ENCODE measurements around the gene NHERF1. TPM values are rescaled to one million over a fixed set of nuclear protein-coding genes. Genes with fewer than 3 reads are reported as not detected.

NHERF1 gene
- total and polyA plus RNA-seq, 2 of the 8 experiments (the other 6 are each of a cell fraction or from before 2014, with no cell fraction given), result 92.9 to 99.2 TPM

- TF ChIP-seq SAP30 (IDR thresholded peaks at IDR 0.05; ENCODE audit: insufficient read depth, insufficient replicate concordance, low read length), result no peak
- TF ChIP-seq JUND (IDR thresholded peaks at IDR 0.05; ENCODE audit: low read length), result no peak
- TF ChIP-seq MAX (IDR thresholded peaks at IDR 0.05), result no peak
- TF ChIP-seq CHD2 (IDR thresholded peaks at IDR 0.05; ENCODE audit: low read length), result no peak
- no peak for TF ChIP-seq SP4 (IDR thresholded peaks at IDR 0.05; ENCODE audit: low read length)
- no peak for TF ChIP-seq MAFK (IDR thresholded peaks at IDR 0.05; ENCODE audit: low read depth, low read length)
- no peak for TF ChIP-seq PHF8 (conservative IDR thresholded peaks at IDR 0.05; ENCODE audit: low read depth, low read length)
- no peak for TF ChIP-seq JUN (IDR thresholded peaks at IDR 0.05; ENCODE audit: low read depth, low read length)
Measured at GRCh38 chr17:74763565-74764387, 15.3 kb downstream of the NHERF1 start (continued).

All from H1 (cell line).